Activated CD4-positive, alpha-beta T cell treated with anti-CD3 and anti-CD28 coated beads for 48 hours (primary cell): Measurements from ENCODE around the gene SERPINA7.
"Not testable (repeated sequence)": the region's sequence is repeated elsewhere in the genome, so short reads cannot be mapped to it uniquely, and the experiment has no call there.

Experiments used
- DNase-seq: peaks from one replicate; pipeline ENCODE4 v3.0.0-alpha.2; 2020

The SERPINA7 gene

GRCh38 chrX:106038625-106039024 lies at the start of gene SERPINA7:
SERPINA7 (minus strand) TSS chrX:106038727; CDS start chrX:106037058, 1,669 bp downstream.
- DNase-seq: no peak

DNA sequence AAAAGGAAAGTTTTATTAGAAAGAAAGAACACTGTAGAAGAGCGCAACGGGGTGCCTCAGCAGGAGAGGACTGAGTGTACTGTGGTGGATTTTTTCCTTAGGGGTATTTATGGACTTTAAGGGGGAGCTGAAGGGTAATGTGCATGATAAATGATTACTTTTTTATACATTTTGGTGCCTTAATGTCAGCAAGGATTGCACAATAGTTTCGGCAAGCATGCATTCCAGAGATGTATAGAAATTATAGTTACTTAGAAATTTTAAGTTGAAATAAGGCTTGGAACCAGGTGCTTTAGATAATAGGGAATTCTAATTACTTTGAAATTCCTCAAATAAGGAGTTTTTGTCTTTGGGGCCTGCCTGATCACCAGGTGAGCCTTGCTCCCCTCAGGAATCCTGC lies 30.5 kb upstream of the SERPINA7 start:
- no peak for DNase-seq

DNA sequence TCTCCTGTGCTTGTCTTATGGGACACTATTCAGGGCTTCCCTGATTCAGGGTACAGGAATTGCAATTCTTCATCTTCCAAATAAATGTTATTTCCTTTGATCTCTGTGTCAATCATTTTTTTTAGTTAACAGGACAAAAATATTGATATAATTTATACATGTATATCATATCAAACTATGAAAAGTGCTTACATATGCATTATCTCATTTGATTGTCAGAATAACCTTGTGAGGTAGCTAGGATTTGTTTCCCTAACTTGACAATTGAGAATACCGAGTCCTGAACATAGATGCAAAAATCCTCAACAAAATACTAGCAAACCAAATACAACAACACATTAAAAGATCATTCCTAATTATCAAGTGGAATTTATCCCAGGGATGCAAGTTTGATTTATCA lies 11.5 kb upstream of the SERPINA7 start:
- DNase-seq: no peak

GRCh38 chrX:106042296-106042695 lies 3.8 kb upstream of the SERPINA7 start:
- no peak for DNase-seq

- no peak for DNase-seq
Measured at GRCh38 chrX:106040861-106041260, 2.3 kb upstream of the SERPINA7 start.

DNA sequence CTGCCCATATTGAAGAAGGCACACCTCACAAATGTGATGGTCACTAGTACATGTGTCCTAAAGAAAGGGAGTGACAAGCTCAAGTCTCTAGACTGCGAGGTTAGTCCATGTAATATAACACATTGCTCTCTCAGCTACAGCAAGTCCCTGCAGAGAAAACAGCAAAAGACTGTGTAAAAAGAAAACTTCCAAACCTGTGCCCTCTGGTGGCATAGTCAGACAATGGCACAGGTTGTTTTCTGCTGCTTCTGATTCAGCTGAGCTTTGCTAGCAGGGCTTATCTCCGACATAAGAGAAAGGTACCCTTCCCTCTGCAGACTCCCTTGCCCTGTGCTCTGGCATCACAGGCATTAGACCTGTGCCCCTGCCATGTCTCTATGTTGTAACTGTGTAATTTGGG lies 1.4 kb upstream of the SERPINA7 start:
- DNase-seq: no peak

GRCh38 chrX:106037835-106038473 lies 573 bp downstream of the SERPINA7 start:
- DNase-seq: no peak

- DNase-seq: no peak
Measured at GRCh38 chrX:106036716-106037115, 1.8 kb downstream of the SERPINA7 start.

DNA sequence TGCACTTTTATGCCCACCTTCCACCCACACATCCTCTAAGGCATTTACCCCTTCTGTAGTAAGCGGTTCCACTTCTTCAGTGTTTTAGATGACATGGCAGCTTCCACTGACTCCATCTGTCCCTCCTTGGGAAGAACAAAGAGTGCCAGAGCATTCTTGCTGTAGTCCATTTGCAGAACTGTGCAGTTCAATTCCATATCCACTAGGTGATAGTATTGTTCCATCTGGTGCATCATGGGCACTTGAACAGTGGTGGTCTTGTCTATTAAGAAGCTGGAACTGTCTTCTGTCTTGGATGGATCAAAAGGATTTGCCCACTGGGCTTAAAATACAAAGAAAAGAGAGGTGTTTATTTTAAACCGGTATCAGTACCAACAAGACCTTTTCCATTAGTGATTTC lies 3.5 kb downstream of the SERPINA7 start:
- DNase-seq: no peak

- DNase-seq: no peak
Measured at GRCh38 chrX:106023947-106024346, 14.6 kb downstream of the SERPINA7 start.

DNA sequence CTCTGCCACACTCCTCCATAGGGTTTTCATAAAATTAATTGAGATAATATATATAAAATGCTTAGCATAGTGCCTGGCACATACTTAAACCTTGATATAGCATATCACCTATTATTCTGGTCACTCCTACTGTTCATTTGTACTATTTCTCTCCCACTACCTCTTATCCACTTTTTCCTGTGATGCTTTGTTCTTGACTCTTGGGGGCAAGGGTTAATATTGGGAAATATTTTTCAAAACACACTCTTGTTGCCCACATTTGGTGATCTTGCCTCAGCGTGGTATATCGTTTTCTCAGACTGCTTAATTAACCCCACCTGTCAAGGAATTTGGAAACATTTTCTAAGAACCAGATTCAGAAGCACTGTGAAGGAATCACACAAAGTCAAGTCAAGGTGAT lies 16.3 kb downstream of the SERPINA7 start:
- no peak for DNase-seq

- DNase-seq: no peak
Measured at GRCh38 chrX:106014119-106014775, 24.3 kb downstream of the SERPINA7 start.

DNA sequence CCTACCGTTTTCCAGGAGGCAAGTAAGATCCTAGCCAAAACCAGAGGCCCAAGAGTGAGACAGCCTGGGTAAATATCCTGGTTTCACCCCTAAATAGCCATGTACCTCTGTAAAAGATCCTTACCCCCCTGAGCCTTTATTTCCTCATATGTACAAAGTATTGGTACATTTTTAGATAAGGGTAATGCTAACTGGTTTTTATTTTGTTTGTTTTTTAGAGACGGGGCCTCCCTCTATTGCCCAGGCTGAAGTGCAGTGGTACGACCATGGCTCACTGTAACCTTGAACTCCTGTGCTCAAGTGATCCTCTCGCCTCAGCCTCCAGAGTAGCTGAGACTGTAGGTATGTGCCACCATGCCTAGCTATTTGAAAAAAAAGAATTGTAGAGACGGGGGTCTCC lies 29.4 kb downstream of the SERPINA7 start:
- DNase-seq: no peak

GRCh38 chrX:106007815-106008214 lies 30.7 kb downstream of the SERPINA7 start:
- DNase-seq: no peak

DNA sequence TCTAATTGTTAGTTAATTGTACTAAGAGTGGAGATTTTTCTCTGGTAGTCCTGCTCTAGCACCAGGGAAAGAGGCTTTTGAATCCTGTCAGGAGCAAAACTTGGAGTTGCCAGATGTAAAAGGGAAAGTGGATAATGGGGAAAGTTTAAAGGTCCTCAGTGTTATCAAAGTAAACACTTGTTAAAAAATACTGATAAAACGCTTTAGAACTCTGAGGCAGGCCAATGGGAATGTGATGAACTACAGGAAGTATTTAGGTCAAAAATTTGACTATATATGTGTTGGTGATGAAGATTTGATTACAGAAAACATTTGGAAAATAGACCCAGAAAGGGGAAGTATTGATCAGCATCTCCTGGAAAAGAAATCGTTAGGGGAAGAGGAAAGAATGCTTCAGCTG lies 32.8 kb downstream of the SERPINA7 start:
- DNase-seq: no peak

DNA sequence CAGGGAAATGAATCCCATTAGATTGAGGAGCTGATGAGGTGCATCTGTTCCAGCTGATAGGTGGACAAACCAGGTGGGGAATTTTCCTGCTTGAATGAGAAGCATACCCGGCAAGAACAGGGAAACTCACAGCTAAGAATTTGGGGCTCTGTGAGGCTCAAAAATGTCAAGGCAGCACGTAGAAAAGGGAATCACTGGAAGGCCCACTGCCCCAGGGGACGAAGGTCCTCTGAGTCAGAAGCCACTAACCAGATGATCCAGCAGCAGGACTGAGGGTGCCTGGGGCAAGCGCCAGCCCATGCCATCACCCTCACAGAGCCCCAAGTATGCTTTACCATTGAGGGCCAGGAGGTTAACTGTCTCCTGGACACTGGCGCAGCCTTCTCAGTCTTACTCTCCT lies 37.9 kb downstream of the SERPINA7 start:
- DNase-seq: not testable (repeated sequence)

DNA sequence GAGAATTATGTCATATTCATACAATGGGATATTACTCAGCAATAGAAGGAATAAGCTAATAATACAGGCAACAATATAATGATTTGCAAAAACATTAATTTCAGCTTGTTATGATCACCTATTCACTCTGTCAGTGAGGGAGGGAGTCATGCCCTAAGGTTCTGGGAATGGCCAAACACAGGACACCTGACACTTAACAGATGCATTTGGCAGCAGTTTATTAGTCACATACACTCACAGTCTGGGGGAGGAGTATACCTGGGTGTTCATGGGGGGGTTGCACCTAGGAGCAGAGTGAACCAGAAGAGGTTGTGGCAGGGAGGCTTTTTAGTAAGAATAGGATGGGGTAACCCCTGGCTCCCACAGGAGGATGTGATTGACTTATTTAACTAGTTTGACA lies 38.3 kb downstream of the SERPINA7 start:
- no peak for DNase-seq

GRCh38 chrX:105999294-105999693 lies 39.2 kb downstream of the SERPINA7 start:
- DNase-seq: no peak

DNA sequence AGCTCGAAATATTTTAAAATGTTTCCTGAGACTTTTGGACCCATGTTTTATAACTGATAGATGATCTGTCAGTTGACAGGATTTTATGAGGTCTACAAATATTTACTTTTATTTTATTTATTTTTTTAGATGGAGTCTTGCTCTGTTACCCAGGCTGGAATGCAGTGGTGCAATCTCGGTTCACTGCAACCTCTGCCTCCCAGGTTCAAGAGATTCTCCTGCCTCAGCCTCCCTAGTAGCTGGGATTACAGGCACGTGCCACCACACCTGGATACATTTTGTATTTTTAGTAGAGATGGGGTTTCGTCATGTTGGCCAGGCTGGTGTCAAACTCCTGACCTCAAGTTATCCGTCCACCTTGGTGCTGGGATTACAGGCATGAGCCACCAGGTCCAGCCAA lies 50.0 kb downstream of the SERPINA7 start:
- not testable (repeated sequence) for DNase-seq
